ENCODE data around the gene GULP1. TPM values are rescaled to one million over a fixed set of nuclear protein-coding genes. Genes with fewer than 3 reads are reported as not detected.

GULP1 gene
- total and polyA plus RNA-seq, 2 of the 4 experiments (the other 2 are of a cell fraction), result 24.4 to 40.1 TPM

- no peak for TF ChIP-seq MAZ (IDR thresholded peaks at IDR 0.05; ENCODE audit: borderline replicate concordance, low read depth, low read length)
- TF ChIP-seq, protein P1, sequence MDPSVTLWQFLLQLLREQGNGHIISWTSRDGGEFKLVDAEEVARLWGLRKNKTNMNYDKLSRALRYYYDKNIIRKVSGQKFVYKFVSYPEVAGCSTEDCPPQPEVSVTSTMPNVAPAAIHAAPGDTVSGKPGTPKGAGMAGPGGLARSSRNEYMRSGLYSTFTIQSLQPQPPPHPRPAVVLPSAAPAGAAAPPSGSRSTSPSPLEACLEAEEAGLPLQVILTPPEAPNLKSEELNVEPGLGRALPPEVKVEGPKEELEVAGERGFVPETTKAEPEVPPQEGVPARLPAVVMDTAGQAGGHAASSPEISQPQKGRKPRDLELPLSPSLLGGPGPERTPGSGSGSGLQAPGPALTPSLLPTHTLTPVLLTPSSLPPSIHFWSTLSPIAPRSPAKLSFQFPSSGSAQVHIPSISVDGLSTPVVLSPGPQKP (IDR thresholded peaks at IDR 0.05; ENCODE audit: borderline replicate concordance, low read depth, low read length), result no peak
- no peak for TF ChIP-seq RFX5 (IDR thresholded peaks at IDR 0.05; ENCODE audit: low read depth, low read length)
- TF ChIP-seq POLR2A (IDR thresholded peaks at IDR 0.05; ENCODE audit: low read depth, low read length), result no peak
- no peak for TF ChIP-seq CHD1 (IDR thresholded peaks at IDR 0.05; ENCODE audit: low read depth, low read length)
- TF ChIP-seq BHLHE40 (IDR thresholded peaks at IDR 0.05; ENCODE audit: low read depth, low read length), result no peak
- no peak for TF ChIP-seq SMC3 (IDR thresholded peaks at IDR 0.05; ENCODE audit: low read depth, low read length)
- TF ChIP-seq MAFK (IDR thresholded peaks at IDR 0.05; ENCODE audit: low read depth, low read length), result no peak
- no peak for TF ChIP-seq FOS (IDR thresholded peaks at IDR 0.05; ENCODE audit: low read depth, low read length)
- TF ChIP-seq USF2 (IDR thresholded peaks at IDR 0.05; ENCODE audit: low read depth, low read length), result no peak
- TF ChIP-seq NFE2L2 (IDR thresholded peaks at IDR 0.05; ENCODE audit: low read depth, low read length), result no peak
- no peak for TF ChIP-seq RAD21 (IDR thresholded peaks at IDR 0.05; ENCODE audit: low read length)
- TF ChIP-seq MXI1 (IDR thresholded peaks at IDR 0.05; ENCODE audit: borderline replicate concordance, low read depth, low read length), result no peak
- no peak for TF ChIP-seq CEBPB (IDR thresholded peaks at IDR 0.05; ENCODE audit: low read depth, low read length)
- Histone ChIP-seq H3K18ac (ENCODE audit: low read depth, low read length) (peak overlapping the region; percentile 89), H3K4me3 (ENCODE audit: insufficient read depth, low read depth, low read length) (no peak overlapping the region), H3K9me1 (ENCODE audit: insufficient read depth, low read length) (peaks cover 4% of the 10 kb centered on the region), H3K79me1 (ENCODE audit: low read depth in 1 of 2, low read length in 2 of 2) (peaks cover 17 to 40% of the 10 kb centered on the region in 2 experiments), H4K20me1 (ENCODE audit: insufficient read depth, low read length) (no peaks in the 10 kb centered on the region), H2BK120ac (ENCODE audit: low read depth, low read length) (peak overlapping the region; percentile 81), H3K56ac (ENCODE audit: extremely low read depth, insufficient read depth, low read length) (peak overlapping the region; percentile 45), H2BK5ac (ENCODE audit: low read depth, low read length, poor library complexity, severe bottlenecking) (peak overlapping the region; percentile 85), H3K9me3 (ENCODE audit: control insufficient read depth, insufficient read depth, low read length) (no peaks in the 10 kb centered on the region), H3K27ac (ENCODE audit: insufficient read depth, low read length) (peak overlapping the region; percentile 39), H3K36me3 (ENCODE audit: control insufficient read depth, insufficient read depth, low read length) (no peaks in the 10 kb centered on the region), H2BK15ac (ENCODE audit: low read depth, low read length) (peak overlapping the region; percentile 1; the same call in 2 of the 3 replicates), H3K27me3 (ENCODE audit: control insufficient read depth, insufficient read depth, low read length) (no peaks in the 10 kb centered on the region), H2AK9ac (replicated peaks; ENCODE audit: low read depth, low read length, poor library complexity) (no peak overlapping the region), H3K4me1 (ENCODE audit: control insufficient read depth, insufficient read depth, low read length) (peaks cover 22% of the 10 kb centered on the region), H4K5ac (ENCODE audit: low read depth, low read length) (peak overlapping the region; percentile 5), H2AK5ac (ENCODE audit: low read depth, low read length) (peak overlapping the region; percentile 58), H2AFZ (replicated peaks; ENCODE audit: low read length, poor library complexity) (no peak overlapping the region), H3K4ac (ENCODE audit: low read depth, low read length) (peak overlapping the region; percentile 18), H2BK20ac (ENCODE audit: low read depth, low read length) (peak overlapping the region; percentile 82), H3K14ac (replicated peaks; ENCODE audit: low read depth, low read length) (peak overlapping the region; percentile 57), H3K4me2 (ENCODE audit: low read depth, low read length) (peak overlapping the region; percentile 73), H3K23ac (ENCODE audit: low read depth, low read length) (peak overlapping the region; percentile 2; the same call in 1 of the 2 replicates), H4K91ac (ENCODE audit: insufficient read depth, low read depth, low read length) (peak overlapping the region; percentile 0; the same call in 1 of the 2 replicates), H4K8ac (ENCODE audit: low read depth in 2 of 2, low read length in 2 of 2) (peak overlapping the region; percentile 21 to 47; a peak in 3 of 4 replicates), H3K9ac (ENCODE audit: low read depth, low read length) (no peak overlapping the region)
- POLR2A ChIA-PET (ENCODE audit: unreplicated experiment), result no interaction called here
- CTCF ChIA-PET, result interaction anchor here (1.3 kb wide), 1 partner anchor 15 kb away, joined by 5 read pairs; no protein-coding TSS in a partner anchor
- dilution Hi-C loops (cut with HindIII; ENCODE audit: low sequenced_read_pairs, unreplicated experiment) (no loop called here), in situ Hi-C loops (cut with MboI; ENCODE audit: low sequenced_read_pairs) (loop anchor here (25.0 kb wide), 1 partner anchor 1089 kb away; no protein-coding TSS in a partner anchor), intact Hi-C loops (cut with micrococcal nuclease) (no loop called here)
- DNase-seq, result peak; percentile 83
- peak; percentile 76 for ATAC-seq (ENCODE audit: low read depth)
- WGBS, 2 experiments (ENCODE audit: extremely low coverage in 2 of 2, insufficient read length in 1 of 2), result no CpG with 5 or more reads among the region's 6 CpGs
- no TSS peak for BruUV-seq (replicated peaks)
These were observed 31.2 kb downstream of the GULP1 start for GRCh38 chr2:188322569-188323551.
